GM19025 (cell line): ENCODE data around the gene CEP72.
"Not testable (repeated sequence)": the region's sequence is repeated elsewhere in the genome, so short reads cannot be mapped to it uniquely, and the experiment has no call there.

Experiments
- ATAC-seq: cut with Tn5 transposase; IDR thresholded peaks from one replicate; pipeline ENCODE4 v1.9.1; 2021; ENCODE audit warnings: mild to moderate bottlenecking, low read depth, moderate library complexity; ENCODE audit not compliant: unreplicated experiment

Gene CEP72

GRCh38 chr5:679166-679895, 67.2 kb downstream of the CEP72 start:
- not testable (repeated sequence) for ATAC-seq

GRCh38 chr5:680118-680795, 68.1 kb downstream of the CEP72 start:
- ATAC-seq = not testable (repeated sequence)

DNA sequence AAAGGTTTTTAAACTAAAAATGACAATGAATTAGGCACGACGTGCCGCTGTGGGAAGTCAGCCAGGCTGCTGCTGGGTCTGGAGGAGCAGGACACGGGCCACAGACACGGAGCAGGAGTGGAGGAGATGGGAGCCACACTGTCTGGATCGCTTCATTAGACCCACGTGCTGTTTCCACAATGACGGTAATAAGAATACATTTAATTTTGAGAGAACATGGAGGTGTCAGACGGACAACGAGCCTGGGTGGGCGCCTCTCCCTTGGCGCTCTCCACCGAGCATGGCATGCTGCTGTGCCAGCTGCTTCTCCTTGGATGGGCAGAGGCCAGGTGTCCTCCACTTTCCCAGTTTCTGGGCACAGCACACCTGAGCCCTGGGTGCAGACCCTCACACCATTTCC, 68.7 kb downstream of the CEP72 start:
- ATAC-seq = not testable (repeated sequence)

GRCh38 chr5:681317-682191, 69.4 kb downstream of the CEP72 start:
- ATAC-seq = not testable (repeated sequence)

GRCh38 chr5:682216-682615, 70.1 kb downstream of the CEP72 start:
- ATAC-seq = not testable (repeated sequence)

- ATAC-seq = not testable (repeated sequence)
Measured at GRCh38 chr5:682651-683358, 70.7 kb downstream of the CEP72 start.

GRCh38 chr5:683551-684481, 71.7 kb downstream of the CEP72 start:
- ATAC-seq = no peak

DNA sequence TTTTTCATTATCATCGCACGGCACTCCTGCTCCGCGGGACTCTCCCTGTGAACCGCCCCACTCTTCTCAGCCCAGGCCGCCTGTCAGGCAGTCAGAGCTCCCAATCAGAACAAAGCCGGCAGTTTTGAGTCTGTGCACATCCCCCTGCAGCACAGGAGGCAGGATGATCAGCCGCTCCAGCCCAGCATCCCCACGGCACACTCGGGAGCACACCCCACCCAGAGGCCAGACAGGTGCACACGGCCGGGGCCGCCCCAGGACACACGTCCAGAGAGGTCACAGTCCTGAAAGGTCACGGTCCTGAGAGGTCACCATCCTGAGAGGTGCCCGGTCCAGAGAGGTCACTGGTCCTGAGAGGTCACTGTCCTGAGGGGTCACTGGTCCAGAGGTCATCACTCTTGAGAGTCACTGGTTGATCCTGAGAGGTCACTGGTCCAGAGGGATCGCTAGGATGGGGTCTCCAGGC, 72.6 kb downstream of the CEP72 start:
- no peak for ATAC-seq

- no peak for ATAC-seq
Measured at GRCh38 chr5:685262-686171, 73.4 kb downstream of the CEP72 start.

DNA sequence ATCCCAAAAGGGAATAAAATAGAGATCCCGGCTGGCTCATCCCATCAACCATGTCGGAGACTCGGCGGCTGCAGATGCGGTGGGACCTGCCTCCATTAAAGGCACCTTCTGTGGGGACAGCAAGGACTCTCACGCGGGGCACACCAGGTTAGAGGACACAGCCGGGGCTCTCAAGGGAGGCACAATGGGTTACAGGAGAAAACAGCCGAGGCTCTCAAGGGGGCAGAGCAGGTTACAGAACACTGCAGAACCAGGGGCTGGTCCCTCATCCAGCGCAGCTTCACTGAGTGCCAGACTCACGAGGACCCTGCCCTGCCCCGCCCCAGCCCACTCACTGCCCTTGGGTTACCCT, 74.0 kb downstream of the CEP72 start:
- not testable (repeated sequence) for ATAC-seq

- ATAC-seq = not testable (repeated sequence)
Measured at GRCh38 chr5:686936-687335, 74.8 kb downstream of the CEP72 start.

GRCh38 chr5:688348-689010, 76.3 kb downstream of the CEP72 start:
- not testable (repeated sequence) for ATAC-seq

GRCh38 chr5:690293-690692, 78.2 kb downstream of the CEP72 start:
- ATAC-seq = not testable (repeated sequence)

GRCh38 chr5:691049-691448, 78.9 kb downstream of the CEP72 start:
- ATAC-seq = not testable (repeated sequence)

DNA sequence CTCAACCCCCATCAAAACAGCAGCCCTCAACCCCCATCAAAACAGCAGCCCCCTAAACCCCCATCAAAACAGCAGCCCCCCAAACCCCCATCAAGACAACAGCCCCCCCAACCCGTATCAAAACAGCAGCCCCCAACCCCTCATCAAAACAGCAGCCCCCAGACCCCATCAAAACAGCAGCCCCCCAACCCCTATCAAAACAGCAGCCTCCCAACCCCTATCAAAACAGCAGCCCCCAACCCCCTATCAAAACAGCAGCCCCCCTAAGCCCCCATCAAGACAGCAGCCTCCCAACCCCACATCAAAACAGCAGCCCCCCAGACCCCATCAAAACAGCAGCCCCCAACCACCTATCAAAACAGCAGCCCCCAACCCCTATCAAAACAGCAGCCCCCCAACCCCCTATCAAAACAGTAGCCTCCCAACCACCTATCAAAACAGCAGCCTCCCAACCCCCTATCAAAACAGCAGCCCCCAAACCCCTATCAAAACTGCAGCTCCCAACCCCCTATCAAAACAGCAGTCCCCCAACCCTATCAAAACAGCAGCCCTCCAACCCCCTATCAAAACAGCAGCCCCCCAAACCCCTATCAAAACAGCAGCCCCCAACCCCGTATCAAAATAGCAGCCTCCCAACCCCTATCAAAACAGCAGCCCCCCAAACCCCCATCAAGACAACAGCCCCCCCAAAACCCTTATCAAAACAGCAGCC, 79.8 kb downstream of the CEP72 start:
- ATAC-seq = no peak

DNA sequence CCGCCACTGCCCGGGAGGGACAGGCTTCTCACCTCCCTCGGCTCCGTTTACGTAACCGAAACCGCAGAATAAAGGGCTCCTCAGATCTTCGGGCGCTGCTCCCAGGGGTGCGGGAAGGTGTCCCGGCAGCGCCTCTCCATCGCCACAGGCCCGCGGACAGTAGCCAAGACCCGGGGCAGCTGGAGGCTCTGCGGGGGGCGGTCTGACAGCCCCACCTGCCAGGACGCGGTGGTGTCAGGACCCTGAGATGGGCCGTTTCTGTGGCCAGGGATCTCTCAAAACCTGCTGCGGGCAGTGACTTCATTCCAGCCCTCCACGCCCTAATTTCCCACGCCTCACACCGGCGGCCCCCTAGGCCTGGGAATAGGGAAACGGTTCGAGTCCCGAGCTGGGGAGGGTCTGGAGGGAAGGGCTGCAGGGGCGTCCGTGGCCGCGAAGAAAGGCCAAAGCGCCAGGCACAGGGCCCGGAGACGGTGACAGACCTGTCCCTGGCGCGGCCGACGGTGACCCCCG, 80.4 kb downstream of the CEP72 start:
- ATAC-seq = peak; percentile 16
